Fibroblast of the aortic adventitia (primary cell): Measurements from ENCODE around the gene TWIST2. TPM values are rescaled to one million over a fixed set of nuclear protein-coding genes. Genes with fewer than 3 reads are reported as not detected.

ENCODE experiments used
- DNase-seq: peaks from one replicate; pipeline ENCODE4 v3.0.0-alpha.2; 2010; ENCODE audit warnings: low read depth
- H3K4me3 ChIP-seq: 2 replicates; pipeline ENCODE4 v1.5.1; 2011; ENCODE audit warnings: low read depth, mild to moderate bottlenecking, control low read depth, low read length, moderate library complexity
- CTCF ChIP-seq: IDR thresholded peaks from 2 replicates; pipeline ENCODE4 v1.5.1; 2011; ENCODE audit warnings: mild to moderate bottlenecking, low read length, control low read depth, inconsistent platforms; ENCODE audit not compliant: insufficient read depth
- total RNA-seq: library from RNA; depleted of rRNA; stranded (reverse); fragments of >200 nt; gene quantifications from 2 replicates; pipeline ENCODE4 v1.2.3, GENCODE V29; 2012; ENCODE audit warnings: low replicate concordance

TWIST2 gene
- total RNA-seq, 1 donor: 64.1 TPM

GRCh38 chr2:238911376-238912227 is 63.7 kb downstream of the TWIST2 start:
- DNase-seq: no peak
- no peak for TF ChIP-seq CTCF
- H3K4me3 ChIP-seq: no peak overlapping the region

GRCh38 chr2:238912228-238912915 is 64.5 kb downstream of the TWIST2 start:
- no peak overlapping the region for H3K4me3 ChIP-seq
- TF ChIP-seq CTCF: no peak
- DNase-seq: no peak

- H3K4me3 ChIP-seq: no peak overlapping the region
- no peak for TF ChIP-seq CTCF
- DNase-seq: no peak
These were observed 65.3 kb downstream of the TWIST2 start for GRCh38 chr2:238912916-238913875.

- TF ChIP-seq CTCF: no peak
- DNase-seq: no peak
- no peak overlapping the region for H3K4me3 ChIP-seq
These were observed 66.2 kb downstream of the TWIST2 start for GRCh38 chr2:238913931-238914647.

GRCh38 chr2:238914648-238915015 is 66.7 kb downstream of the TWIST2 start:
- no peak for TF ChIP-seq CTCF
- no peak overlapping the region for H3K4me3 ChIP-seq
- DNase-seq: peak; percentile 52

- DNase-seq: no peak
- no peak overlapping the region for H3K4me3 ChIP-seq
- TF ChIP-seq CTCF: no peak
These were observed 67.3 kb downstream of the TWIST2 start for GRCh38 chr2:238915196-238915595.
